Measurements from ENCODE around the gene EFCC1. TPM values are rescaled to one million over a fixed set of nuclear protein-coding genes. Genes with fewer than 3 reads are reported as not detected.

EFCC1 gene
- total and polyA plus RNA-seq, 2 of the 13 experiments (the other 11 are each of a cell fraction or from before 2014, with no cell fraction given): not detected

DNA sequence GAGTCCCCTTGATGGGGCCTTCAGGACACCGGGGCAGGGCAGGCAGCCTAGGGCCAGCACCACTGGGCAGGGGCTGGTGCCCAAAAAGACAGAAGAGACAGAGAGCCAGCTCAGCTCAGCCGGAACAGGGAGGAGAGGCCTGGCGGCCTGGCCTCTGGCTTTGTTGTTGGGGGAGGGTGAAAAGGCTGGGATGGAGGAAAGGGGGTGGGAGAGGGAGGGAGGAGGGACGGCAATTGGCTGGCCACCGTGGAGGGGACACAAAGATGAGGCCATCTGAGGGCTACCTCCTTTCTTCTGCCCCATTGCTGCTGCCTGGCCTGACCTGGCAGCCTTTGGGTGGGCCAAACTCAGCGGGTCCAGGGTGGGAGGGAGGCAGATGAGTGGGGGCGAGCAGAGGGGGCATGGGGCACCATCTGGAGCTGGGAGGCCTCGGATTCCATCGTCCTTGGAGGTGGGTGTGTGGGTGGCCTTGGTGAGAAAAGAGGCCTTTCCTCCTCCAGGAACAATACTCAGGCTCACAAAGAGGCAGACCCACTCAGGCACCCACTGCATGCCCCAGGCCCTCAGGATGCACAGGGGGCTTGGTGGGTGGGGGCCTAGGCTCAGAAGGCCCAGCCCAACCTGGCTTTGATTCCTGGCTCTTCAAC is 9.3 kb downstream of the EFCC1 start:
- no peak overlapping the region for H3K27ac ChIP-seq (ENCODE audit: extremely low read length, insufficient read depth, low read length)
- DNase-seq (ENCODE audit: low spot score) (no peak), ATAC-seq (no peak), FAIRE-seq (no peak)
- H3K36me3 ChIP-seq (replicated peaks in 1 of 2; ENCODE audit: control insufficient read depth in 1 of 2, insufficient read depth in 2 of 2, low read length in 2 of 2): no peaks in the 10 kb centered on the region
- BruUV-seq (replicated peaks): no TSS peak
- no peak overlapping the region for H3K4me2 ChIP-seq (ENCODE audit: low read depth, low read length)
- H3K9ac ChIP-seq (ENCODE audit: insufficient read depth, low read depth, low read length): no peak overlapping the region
- no peaks in the 10 kb centered on the region for H4K20me1 ChIP-seq (ENCODE audit: insufficient read depth, low read length)
- H2AFZ ChIP-seq (ENCODE audit: low read length): no peak overlapping the region
- H3K27me3 ChIP-seq (ENCODE audit: control insufficient read depth in 1 of 2, insufficient read depth in 2 of 2, low read length in 2 of 2): peaks cover 4 to 57% of the 10 kb centered on the region in 2 experiments
- intact Hi-C loops (cut with micrococcal nuclease; ENCODE audit: unreplicated experiment) (no loop called here), in situ Hi-C loops (cut with HindIII; ENCODE audit: extremely low pct_ligation_motif_present, low pct_unique_long_range_greater_than_20kb) (no loop called here)
- H3K9me3 ChIP-seq (ENCODE audit: low read length): no peaks in the 10 kb centered on the region
- 11% methylated on average over 8 of the region's 9 CpGs for WGBS (ENCODE audit: low lambda C conversion rate)
- TF ChIP-seq, protein P1, sequence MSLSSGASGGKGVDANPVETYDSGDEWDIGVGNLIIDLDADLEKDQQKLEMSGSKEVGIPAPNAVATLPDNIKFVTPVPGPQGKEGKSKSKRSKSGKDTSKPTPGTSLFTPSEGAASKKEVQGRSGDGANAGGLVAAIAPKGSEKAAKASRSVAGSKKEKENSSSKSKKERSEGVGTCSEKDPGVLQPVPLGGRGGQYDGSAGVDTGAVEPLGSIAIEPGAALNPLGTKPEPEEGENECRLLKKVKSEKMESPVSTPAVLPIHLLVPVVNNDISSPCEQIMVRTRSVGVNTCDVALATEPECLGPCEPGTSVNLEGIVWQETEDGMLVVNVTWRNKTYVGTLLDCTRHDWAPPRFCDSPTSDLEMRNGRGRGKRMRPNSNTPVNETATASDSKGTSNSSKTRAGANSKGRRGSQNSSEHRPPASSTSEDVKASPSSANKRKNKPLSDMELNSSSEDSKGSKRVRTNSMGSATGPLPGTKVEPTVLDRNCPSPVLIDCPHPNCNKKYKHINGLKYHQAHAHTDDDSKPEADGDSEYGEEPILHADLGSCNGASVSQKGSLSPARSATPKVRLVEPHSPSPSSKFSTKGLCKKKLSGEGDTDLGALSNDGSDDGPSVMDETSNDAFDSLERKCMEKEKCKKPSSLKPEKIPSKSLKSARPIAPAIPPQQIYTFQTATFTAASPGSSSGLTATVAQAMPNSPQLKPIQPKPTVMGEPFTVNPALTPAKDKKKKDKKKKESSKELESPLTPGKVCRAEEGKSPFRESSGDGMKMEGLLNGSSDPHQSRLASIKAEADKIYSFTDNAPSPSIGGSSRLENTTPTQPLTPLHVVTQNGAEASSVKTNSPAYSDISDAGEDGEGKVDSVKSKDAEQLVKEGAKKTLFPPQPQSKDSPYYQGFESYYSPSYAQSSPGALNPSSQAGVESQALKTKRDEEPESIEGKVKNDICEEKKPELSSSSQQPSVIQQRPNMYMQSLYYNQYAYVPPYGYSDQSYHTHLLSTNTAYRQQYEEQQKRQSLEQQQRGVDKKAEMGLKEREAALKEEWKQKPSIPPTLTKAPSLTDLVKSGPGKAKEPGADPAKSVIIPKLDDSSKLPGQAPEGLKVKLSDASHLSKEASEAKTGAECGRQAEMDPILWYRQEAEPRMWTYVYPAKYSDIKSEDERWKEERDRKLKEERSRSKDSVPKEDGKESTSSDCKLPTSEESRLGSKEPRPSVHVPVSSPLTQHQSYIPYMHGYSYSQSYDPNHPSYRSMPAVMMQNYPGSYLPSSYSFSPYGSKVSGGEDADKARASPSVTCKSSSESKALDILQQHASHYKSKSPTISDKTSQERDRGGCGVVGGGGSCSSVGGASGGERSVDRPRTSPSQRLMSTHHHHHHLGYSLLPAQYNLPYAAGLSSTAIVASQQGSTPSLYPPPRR (CRISPR knock-in tag; IDR thresholded peaks at IDR 0.05; ENCODE audit: borderline replicate concordance): no peak
- TF ChIP-seq, protein P2, sequence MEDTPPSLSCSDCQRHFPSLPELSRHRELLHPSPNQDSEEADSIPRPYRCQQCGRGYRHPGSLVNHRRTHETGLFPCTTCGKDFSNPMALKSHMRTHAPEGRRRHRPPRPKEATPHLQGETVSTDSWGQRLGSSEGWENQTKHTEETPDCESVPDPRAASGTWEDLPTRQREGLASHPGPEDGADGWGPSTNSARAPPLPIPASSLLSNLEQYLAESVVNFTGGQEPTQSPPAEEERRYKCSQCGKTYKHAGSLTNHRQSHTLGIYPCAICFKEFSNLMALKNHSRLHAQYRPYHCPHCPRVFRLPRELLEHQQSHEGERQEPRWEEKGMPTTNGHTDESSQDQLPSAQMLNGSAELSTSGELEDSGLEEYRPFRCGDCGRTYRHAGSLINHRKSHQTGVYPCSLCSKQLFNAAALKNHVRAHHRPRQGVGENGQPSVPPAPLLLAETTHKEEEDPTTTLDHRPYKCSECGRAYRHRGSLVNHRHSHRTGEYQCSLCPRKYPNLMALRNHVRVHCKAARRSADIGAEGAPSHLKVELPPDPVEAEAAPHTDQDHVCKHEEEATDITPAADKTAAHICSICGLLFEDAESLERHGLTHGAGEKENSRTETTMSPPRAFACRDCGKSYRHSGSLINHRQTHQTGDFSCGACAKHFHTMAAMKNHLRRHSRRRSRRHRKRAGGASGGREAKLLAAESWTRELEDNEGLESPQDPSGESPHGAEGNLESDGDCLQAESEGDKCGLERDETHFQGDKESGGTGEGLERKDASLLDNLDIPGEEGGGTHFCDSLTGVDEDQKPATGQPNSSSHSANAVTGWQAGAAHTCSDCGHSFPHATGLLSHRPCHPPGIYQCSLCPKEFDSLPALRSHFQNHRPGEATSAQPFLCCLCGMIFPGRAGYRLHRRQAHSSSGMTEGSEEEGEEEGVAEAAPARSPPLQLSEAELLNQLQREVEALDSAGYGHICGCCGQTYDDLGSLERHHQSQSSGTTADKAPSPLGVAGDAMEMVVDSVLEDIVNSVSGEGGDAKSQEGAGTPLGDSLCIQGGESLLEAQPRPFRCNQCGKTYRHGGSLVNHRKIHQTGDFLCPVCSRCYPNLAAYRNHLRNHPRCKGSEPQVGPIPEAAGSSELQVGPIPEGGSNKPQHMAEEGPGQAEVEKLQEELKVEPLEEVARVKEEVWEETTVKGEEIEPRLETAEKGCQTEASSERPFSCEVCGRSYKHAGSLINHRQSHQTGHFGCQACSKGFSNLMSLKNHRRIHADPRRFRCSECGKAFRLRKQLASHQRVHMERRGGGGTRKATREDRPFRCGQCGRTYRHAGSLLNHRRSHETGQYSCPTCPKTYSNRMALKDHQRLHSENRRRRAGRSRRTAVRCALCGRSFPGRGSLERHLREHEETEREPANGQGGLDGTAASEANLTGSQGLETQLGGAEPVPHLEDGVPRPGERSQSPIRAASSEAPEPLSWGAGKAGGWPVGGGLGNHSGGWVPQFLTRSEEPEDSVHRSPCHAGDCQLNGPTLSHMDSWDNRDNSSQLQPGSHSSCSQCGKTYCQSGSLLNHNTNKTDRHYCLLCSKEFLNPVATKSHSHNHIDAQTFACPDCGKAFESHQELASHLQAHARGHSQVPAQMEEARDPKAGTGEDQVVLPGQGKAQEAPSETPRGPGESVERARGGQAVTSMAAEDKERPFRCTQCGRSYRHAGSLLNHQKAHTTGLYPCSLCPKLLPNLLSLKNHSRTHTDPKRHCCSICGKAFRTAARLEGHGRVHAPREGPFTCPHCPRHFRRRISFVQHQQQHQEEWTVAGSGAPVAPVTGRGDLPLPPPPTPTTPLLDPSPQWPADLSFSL (CRISPR knock-in tag; IDR thresholded peaks at IDR 0.05): no peak
- TF ChIP-seq, protein P3, sequence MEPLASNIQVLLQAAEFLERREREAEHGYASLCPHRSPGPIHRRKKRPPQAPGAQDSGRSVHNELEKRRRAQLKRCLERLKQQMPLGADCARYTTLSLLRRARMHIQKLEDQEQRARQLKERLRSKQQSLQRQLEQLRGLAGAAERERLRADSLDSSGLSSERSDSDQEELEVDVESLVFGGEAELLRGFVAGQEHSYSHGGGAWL (CRISPR knock-in tag; IDR thresholded peaks at IDR 0.05): no peak
- TF ChIP-seq ZNF230 (CRISPR knock-in tag; IDR thresholded peaks at IDR 0.05) (no peak), ZNF772 (CRISPR knock-in tag; IDR thresholded peaks at IDR 0.05) (no peak), GATAD2A (CRISPR knock-in tag; IDR thresholded peaks at IDR 0.05) (no peak), NKX3-1 (CRISPR knock-in tag; IDR thresholded peaks at IDR 0.05) (no peak), ZNF180 (CRISPR knock-in tag; IDR thresholded peaks at IDR 0.05; ENCODE audit: borderline replicate concordance, low read depth) (no peak), ZNF550 (CRISPR knock-in tag; IDR thresholded peaks at IDR 0.05; ENCODE audit: borderline replicate concordance) (no peak), ZNF547 (CRISPR knock-in tag; IDR thresholded peaks at IDR 0.05) (no peak), ZNF329 (CRISPR knock-in tag; IDR thresholded peaks at IDR 0.05; ENCODE audit: low read depth) (no peak)
- H3K79me2 ChIP-seq (ENCODE audit: insufficient read depth, low read length): no peaks in the 10 kb centered on the region
- ChIA-PET CTCF (ENCODE audit: low intra/inter-chr PET ratio, low total read pairs) (no interaction called here), POLR2A (no interaction called here)
- peaks cover 26% of the 10 kb centered on the region for H3K4me1 ChIP-seq (ENCODE audit: insufficient read depth, low read length)
- no peak overlapping the region for H3K4me3 ChIP-seq (replicated peaks in 1 of 3; ENCODE audit: insufficient read depth in 1 of 3, low read depth in 2 of 3, low read length in 3 of 3)

Measured in HepG2 (cell line).